HepG2 (cell line): ENCODE results near the gene ZNF764. TPM values are rescaled to one million over a fixed set of nuclear protein-coding genes. Genes with fewer than 3 reads are reported as not detected.

Experiments
- ARID4A ChIP-seq: sonication (generic); formaldehyde crosslinking; IDR thresholded peaks from 2 replicates; pipeline ENCODE4 v1.5.0; 2020; ENCODE audit warnings: mild to moderate bottlenecking, missing genetic modification reagents, borderline replicate concordance
- BRF2 ChIP-seq: sonication (generic); formaldehyde crosslinking; IDR thresholded peaks from 2 replicates; pipeline ENCODE4 v1.8.1; 2022; ENCODE audit warnings: mild to moderate bottlenecking, missing genetic modification reagents
- CCDC6 ChIP-seq: sonication (generic); formaldehyde crosslinking; IDR thresholded peaks from 2 replicates; pipeline ENCODE4 v1.8.1; 2022; ENCODE audit warnings: mild to moderate bottlenecking, missing genetic modification reagents, moderate library complexity
- CHD2 ChIP-seq: IDR thresholded peaks from 2 replicates; pipeline ENCODE4 v1.6.1; 2011; ENCODE audit warnings: low read depth, low read length, improper control_type of control experiment
- FUBP1 ChIP-seq: sonication (generic); formaldehyde crosslinking; IDR thresholded peaks from 2 replicates; pipeline ENCODE4 v1.5.1; 2020; ENCODE audit warnings: missing genetic modification reagents, mild to moderate bottlenecking, borderline replicate concordance
- NONO ChIP-seq, 2 experiments: fragments of 450-650 bp in 1 of 2; sonication (generic) in 1 of 2; formaldehyde crosslinking in 1 of 2; IDR thresholded peaks in 1 of 2; conservative IDR thresholded peaks in 1 of 2; 2 replicates each; pipeline versions ENCODE4 v1.6.1 to v1.8.0; 2017 to 2022; ENCODE audit warnings: mild to moderate bottlenecking in 1 of 2, missing genetic modification reagents in 1 of 2, moderate library complexity in 1 of 2
- POLR2A ChIP-seq, 2 experiments: IDR thresholded peaks; 2 replicates each; pipeline ENCODE4 v1.6.1; 2011; ENCODE audit warnings: low read depth in 2 of 2, low read length in 2 of 2, mild to moderate bottlenecking in 1 of 2, moderate library complexity in 1 of 2; ENCODE audit not compliant: insufficient read depth in 1 of 2
- SNAPC2 ChIP-seq: sonication (generic); formaldehyde crosslinking; IDR thresholded peaks from 2 replicates; pipeline ENCODE4 v1.8.1; 2022; ENCODE audit warnings: mild to moderate bottlenecking, missing genetic modification reagents
- SRSF1 ChIP-seq: fragments of 200-400 bp; formaldehyde crosslinking; optimal IDR thresholded peaks from 2 replicates; pipeline ENCODE3; 2017; ENCODE audit warnings: mild to moderate bottlenecking, low read depth, low read length, moderate library complexity
- TCF7 ChIP-seq: sonication (generic); IDR thresholded peaks from 2 replicates; pipeline ENCODE4 v1.6.1; 2016; ENCODE audit warnings: antibody characterized with exemption, low read depth
- ZBTB14 ChIP-seq: sonication (generic); formaldehyde crosslinking; IDR thresholded peaks from 2 replicates; pipeline ENCODE4 v1.4.0; 2020; ENCODE audit warnings: missing genetic modification reagents
- ZBTB8A ChIP-seq: sonication (generic); formaldehyde crosslinking; IDR thresholded peaks from 2 replicates; pipeline ENCODE4 v1.4.0; 2020; ENCODE audit warnings: mild to moderate bottlenecking, low read depth, missing genetic modification reagents, borderline replicate concordance
- ZC3H13 ChIP-seq: sonication (generic); formaldehyde crosslinking; IDR thresholded peaks from 2 replicates; pipeline ENCODE4 v1.8.1; 2023; ENCODE audit warnings: mild to moderate bottlenecking, missing genetic modification reagents, moderate library complexity
- ZNF503 ChIP-seq: sonication (generic); formaldehyde crosslinking; IDR thresholded peaks from 2 replicates; pipeline ENCODE4 v1.4.0; 2020; ENCODE audit warnings: missing genetic modification reagents
- ZNF782 ChIP-seq: sonication (generic); formaldehyde crosslinking; IDR thresholded peaks from 2 replicates; pipeline ENCODE4 v1.4.0; 2020; ENCODE audit warnings: missing genetic modification reagents, mild to moderate bottlenecking, borderline replicate concordance
- ZNF792 ChIP-seq: IDR thresholded peaks from 2 replicates; pipeline ENCODE4 v1.6.1; 2016
- polyA plus RNA-seq, 8 experiments: library from polyadenylated mRNA; depleted of rRNA in 3 of 8; stranded (reverse) in 7 of 8; unstranded in 1 of 8; fragments of >200 nt; fragmentation: Illumina TruSeq in 4 of 8; extraction: Trizol in 4 of 8; gene quantifications; 2 replicates each; pipeline versions ENCODE4 v1.2.1 to v1.2.3, GENCODE V29; 2011 to 2016; ENCODE audit warnings: low read depth in 4 of 8, missing spikeins in 1 of 8, mixed read lengths in 1 of 8; ENCODE audit not compliant: insufficient read depth in 1 of 8
- total RNA-seq, 5 experiments: library from RNA; depleted of rRNA; stranded (reverse); fragments of >200 nt; fragmentation: Illumina TruSeq; extraction: Trizol; gene quantifications; 2 replicates each; pipeline ENCODE4 v1.2.3, GENCODE V29; 2016; ENCODE audit warnings: low read depth in 1 of 5
- TF ChIP-seq, protein P1 (sequence below): IDR thresholded peaks from 2 replicates; pipeline ENCODE4 v1.6.1; 2016; ENCODE audit warnings: low read depth, control low read depth

ZNF764 gene
- total and polyA plus RNA-seq, 2 of the 13 experiments (the other 11 are each of a cell fraction or from before 2014, with no cell fraction given): 4.1 to 9.1 TPM

- TF ChIP-seq, protein P1, sequence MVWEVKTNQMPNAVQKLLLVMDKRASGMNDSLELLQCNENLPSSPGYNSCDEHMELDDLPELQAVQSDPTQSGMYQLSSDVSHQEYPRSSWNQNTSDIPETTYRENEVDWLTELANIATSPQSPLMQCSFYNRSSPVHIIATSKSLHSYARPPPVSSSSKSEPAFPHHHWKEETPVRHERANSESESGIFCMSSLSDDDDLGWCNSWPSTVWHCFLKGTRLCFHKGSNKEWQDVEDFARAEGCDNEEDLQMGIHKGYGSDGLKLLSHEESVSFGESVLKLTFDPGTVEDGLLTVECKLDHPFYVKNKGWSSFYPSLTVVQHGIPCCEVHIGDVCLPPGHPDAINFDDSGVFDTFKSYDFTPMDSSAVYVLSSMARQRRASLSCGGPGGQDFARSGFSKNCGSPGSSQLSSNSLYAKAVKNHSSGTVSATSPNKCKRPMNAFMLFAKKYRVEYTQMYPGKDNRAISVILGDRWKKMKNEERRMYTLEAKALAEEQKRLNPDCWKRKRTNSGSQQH (CRISPR knock-in tag): no peak; the same call in 1 of the 2 replicates
- TF ChIP-seq ZBTB8A (no peak), ZC3H13 (CRISPR knock-in tag) (no peak), ZNF792 (CRISPR knock-in tag) (no peak), POLR2A (IDR thresholded peaks at IDR 0.05; ENCODE audit: insufficient read depth in 1 of 2, low read depth in 2 of 2, low read length in 2 of 2) (no peak), ZNF503 (CRISPR knock-in tag) (no peak), ARID4A (CRISPR knock-in tag) (no peak), ZNF782 (no peak), NONO (IDR thresholded peaks at IDR 0.05) (no peak), NONO (CRISPR knock-in tag; conservative IDR thresholded peaks at IDR 0.05) (no peak), CCDC6 (peak; percentile 13; the same call in 1 of the 2 replicates), BRF2 (CRISPR knock-in tag) (0 out of 2 replicates have a peak, but pooled peaks have one; percentile 33), FUBP1 (CRISPR knock-in tag) (no peak; the same call in 1 of the 2 replicates), CHD2 (no peak), TCF7 (no peak), SNAPC2 (no peak), ZBTB14 (CRISPR knock-in tag) (no peak), SRSF1 (peak; percentile 24)
These were observed 709 bp upstream of the ZNF764 start (continued) for GRCh38 chr16:30558789-30559377.
